GM12801 (cell line): Measurements from ENCODE around the gene FAM89A.

Experiments used
- CTCF ChIP-seq: IDR thresholded peaks from one replicate; pipeline ENCODE4 v1.5.1; 2011; ENCODE audit warnings: control low read depth; ENCODE audit not compliant: insufficient read length; ENCODE audit errors: extremely low read depth

Gene FAM89A

DNA sequence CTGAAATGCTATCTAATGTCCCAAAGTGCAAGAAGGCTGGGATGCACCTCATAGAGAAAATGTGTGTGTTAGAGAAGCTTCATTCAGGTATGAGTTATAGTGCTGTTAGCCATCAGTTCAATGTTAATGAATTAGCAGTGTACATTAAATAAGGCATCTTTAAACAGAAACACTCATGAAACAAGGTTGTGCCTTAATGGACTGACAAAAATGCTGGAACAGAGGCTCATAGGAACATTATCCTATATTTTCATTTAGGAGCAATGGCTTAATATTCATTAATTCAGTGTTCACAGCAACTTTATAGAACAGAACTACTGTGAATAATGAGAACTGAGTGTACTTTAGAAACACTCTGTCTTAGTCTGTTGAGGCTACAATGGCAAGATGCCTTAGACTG is 15.2 kb upstream of the FAM89A start:
- no peak for TF ChIP-seq CTCF

DNA sequence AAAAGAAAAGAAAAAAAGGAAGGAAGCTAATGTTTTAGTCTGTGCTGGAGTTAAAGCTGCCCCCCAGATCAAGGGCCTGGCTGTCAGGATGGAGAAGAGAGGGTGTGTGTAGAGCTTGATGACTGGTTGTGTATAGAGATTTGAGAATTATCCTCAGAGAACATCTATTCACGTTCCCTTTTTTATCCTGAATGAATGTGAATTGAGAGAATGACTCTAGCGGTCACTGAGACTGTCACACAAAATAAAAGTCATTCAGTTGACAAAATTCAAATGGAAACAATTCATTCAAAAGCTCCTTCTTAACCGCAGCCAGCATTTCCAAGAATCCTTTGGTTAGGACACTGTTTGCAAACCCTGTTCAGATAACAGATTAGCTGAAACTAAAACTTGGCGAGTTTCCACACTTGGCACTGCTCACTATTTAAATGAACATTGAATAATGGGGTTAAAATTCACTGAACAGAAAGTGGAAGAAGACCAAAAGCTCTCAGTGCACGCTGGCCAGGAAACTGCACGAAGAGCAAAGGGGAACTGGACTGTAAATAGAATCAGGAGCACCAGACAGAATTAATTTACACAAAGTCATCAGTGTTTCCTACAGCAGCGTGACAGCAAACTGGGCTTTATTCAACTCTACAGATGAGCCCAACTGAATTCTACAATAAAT is 13.6 kb upstream of the FAM89A start:
- TF ChIP-seq CTCF = no peak

DNA sequence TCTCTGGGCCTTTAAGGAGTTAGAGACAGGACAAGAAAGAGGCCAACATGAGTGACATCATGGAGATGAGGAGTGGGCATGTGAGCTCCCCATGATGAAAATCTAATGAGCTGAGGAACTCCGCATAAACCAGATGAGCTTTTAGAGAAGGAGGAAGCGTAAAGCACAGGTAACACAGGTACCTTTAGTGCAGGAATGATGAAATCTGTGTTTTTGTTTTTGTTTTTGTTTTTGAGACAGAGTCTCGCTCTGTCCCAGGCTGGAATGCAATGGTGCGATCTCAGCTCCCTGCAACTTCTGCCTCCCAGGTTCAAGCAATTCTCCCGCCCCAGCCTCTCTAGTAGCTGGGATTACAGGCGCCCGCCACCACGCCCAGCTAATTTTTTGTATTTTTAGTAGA is 12.7 kb upstream of the FAM89A start:
- TF ChIP-seq CTCF = no peak

- TF ChIP-seq CTCF = no peak
These were observed 10.3 kb upstream of the FAM89A start for GRCh38 chr1:231050395-231050794.

DNA sequence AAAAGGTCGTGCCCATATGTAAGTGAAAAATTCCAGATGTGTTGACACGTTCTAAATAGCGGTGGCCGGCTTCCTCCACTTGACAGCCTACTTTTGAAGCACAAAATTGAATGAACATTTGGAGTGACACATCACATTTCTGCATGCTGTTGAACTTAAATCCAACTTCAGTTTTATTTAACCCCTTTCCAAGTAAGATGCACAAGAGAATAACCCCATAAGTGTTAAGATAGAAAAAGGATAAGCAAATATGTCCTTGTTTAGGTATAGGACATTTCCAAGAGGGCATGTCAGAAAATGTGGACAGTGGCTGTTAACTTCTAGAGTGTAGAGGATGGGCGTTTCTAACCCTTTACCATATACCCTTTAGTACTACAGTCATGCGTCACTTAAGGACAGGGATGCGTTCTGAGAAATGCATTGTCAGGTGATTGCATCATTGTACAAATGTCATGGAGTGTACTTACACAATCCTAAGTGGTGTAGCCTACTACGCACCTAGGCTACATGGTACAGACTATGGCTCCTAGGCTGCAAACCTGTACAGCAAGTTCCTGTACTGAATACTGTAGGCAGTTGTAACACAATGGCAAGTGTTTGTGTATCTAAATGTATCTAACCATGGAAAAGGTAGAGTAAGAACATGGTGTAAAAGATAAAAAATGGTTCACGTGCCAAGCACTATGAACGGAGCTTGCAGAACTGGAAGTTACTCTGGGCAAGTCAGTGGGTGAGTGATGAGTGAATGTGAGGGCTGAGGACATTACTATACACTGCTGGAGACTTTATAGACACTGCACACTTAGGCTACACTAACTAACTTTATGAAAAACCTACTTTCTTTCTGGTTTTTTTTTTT is 9.3 kb upstream of the FAM89A start:
- no peak for TF ChIP-seq CTCF

DNA sequence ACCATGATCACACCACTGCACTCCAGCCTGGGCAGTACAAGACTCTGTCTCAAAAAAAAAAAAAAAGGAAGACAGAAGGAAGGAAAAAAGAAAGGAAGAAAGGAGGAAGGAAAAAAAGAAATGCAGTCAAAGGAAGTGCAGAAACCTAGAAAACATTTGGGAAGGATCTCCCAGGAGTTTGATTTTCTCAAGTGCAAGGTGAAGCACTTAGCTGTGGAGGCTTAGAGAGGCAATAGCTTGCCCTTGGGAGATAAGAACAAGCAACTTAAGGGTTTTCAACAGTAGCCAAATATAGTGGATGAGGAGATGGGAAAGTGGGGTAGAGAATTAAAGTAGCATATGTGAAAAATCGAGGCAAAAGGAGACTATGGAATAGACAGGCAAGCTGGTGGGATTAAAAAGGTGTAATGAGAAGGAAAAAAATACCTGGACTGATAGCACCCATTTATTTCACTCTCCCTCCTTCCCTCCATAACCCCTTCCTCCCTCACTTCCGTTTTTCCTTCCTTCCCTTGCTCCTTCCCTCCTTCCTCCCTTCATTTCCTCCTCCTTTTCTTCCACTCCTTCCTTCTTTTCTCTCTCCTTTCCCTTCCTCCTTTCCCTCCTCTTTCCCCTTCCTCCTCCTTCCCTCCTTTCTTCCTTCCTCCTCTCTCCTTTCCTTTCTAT is 6.8 kb upstream of the FAM89A start:
- no peak for TF ChIP-seq CTCF

DNA sequence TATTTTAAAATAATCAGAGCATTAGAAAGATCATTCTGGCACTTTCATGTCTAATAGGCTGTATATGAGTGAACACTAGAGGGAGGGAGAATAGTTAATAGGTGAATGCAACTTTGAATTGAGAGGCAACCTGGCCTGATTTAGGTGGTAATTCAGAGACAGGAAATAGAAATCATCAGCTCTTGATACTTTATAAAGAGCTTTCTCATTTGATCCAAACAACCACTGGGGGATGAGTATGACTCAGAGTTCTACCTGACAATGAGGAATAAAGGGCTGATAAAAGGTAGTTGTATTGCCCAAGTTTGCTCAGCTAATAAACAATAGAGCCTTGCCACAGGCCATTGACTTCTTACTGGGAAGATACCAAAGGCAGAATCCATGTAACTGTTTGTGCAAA is 5.2 kb upstream of the FAM89A start:
- no peak for TF ChIP-seq CTCF
